Measurements from ENCODE around the gene LTBP3.

The LTBP3 gene

DNA sequence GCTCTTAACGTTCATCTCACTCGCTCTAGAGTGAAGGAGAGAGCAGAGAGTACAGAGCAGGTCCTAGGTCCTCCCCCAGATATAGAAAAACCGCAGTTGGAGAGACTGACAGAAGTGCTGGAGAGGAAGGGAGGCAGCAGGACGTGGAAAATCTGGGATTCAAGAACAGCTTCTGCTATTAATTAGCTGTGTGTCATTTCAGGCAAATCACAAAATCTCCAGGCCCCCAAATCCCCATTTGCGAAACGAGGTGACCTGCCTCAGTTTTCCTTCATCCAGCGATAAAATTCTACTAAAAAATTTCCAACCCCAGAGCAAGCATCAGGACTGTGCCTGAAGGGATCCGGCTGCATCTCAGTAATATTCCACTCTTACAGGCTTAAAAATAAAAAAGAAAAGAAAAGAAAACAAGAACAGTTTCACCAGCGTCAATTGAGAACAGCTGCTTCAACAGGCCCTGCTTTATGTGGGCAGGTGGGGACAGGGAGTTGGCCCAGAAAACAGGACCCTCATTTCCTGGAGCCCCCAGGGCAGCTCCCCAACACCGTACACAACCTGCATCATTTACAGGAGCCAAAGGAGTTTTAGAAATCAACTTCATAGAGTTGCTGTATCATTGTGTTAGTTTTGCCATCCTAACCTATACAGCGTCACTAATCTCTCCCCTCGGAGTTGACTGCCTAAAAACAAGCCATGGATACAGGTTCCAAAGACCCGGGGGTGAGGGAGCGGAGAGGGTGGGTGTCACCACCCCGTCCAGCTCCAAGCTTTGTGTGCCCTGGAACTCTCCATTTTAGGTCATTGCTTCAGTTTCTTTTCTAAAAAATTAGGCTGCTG, 61.6 kb downstream of the LTBP3 start:
- peak overlapping the region; percentile 63 for H3K4me3 ChIP-seq (ENCODE audit: low read depth, low read length)
- peaks cover 43% of the 10 kb centered on the region for H3K4me1 ChIP-seq (ENCODE audit: control insufficient read depth, insufficient read depth, low read length)
- no peaks in the 10 kb centered on the region for H3K27me3 ChIP-seq (ENCODE audit: control insufficient read depth, insufficient read depth, low read length)
- peak overlapping the region; percentile 75; the same call in 1 of the 2 replicates for H3K27ac ChIP-seq (ENCODE audit: low read depth, low read length)
- H3K9me3 ChIP-seq (ENCODE audit: control insufficient read depth, insufficient read depth, low read depth, low read length) = no peaks in the 10 kb centered on the region
- H3K36me3 ChIP-seq (ENCODE audit: control insufficient read depth, insufficient read depth, low read length) = peaks cover 23% of the 10 kb centered on the region
- H3K9ac ChIP-seq (ENCODE audit: low read length) = peak overlapping the region; percentile 85

DNA sequence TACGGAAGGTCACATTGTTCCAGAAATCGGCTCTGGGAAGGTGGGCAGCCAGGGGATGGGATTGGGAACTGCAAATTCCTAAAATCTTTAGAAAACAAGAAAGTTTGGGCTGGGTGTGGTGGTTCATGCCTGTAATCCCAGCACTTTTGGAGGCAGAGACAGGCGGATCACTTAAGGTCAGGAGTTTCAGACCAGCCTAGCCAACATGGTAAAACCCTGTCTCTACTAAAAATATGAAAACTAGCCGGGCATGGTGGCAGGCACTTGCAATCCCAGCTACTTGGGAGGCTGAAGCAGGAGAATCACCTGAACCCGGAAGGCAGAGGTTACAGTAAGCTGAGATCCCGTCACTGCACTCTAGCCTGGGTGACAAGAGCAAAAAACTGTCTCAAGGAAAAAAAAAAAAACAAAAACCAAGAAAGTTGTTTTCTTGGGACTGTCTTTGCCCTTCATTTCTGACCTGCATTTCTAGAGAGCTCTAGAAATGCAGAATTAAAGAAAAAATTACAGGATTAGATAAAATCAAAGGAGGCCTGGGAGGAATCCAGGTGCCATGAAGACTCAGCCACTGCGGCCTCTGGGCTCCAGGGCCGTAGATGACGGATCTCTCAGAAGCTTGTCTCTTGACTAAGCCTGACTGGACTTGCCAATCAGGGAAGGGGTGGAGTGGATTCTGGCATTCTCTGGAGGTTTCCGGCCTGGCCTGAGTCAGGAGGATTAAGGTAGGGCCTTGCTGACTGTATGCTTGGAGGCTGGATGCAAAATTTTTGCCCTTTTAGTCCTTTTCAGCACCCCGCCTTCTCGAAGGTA, 64.6 kb downstream of the LTBP3 start:
- Histone ChIP-seq H3K27ac (ENCODE audit: low read depth, low read length) (peak overlapping the region; percentile 33; the same call in 1 of the 2 replicates), H3K9ac (ENCODE audit: low read length) (peak overlapping the region; percentile 29), H3K36me3 (ENCODE audit: control insufficient read depth, insufficient read depth, low read length) (no peaks in the 10 kb centered on the region), H3K4me1 (ENCODE audit: control insufficient read depth, insufficient read depth, low read length) (peaks cover 71% of the 10 kb centered on the region), H3K4me3 (ENCODE audit: low read depth, low read length) (no peak overlapping the region), H3K9me3 (ENCODE audit: control insufficient read depth, insufficient read depth, low read depth, low read length) (no peaks in the 10 kb centered on the region), H3K27me3 (ENCODE audit: control insufficient read depth, insufficient read depth, low read length) (no peaks in the 10 kb centered on the region)

DNA sequence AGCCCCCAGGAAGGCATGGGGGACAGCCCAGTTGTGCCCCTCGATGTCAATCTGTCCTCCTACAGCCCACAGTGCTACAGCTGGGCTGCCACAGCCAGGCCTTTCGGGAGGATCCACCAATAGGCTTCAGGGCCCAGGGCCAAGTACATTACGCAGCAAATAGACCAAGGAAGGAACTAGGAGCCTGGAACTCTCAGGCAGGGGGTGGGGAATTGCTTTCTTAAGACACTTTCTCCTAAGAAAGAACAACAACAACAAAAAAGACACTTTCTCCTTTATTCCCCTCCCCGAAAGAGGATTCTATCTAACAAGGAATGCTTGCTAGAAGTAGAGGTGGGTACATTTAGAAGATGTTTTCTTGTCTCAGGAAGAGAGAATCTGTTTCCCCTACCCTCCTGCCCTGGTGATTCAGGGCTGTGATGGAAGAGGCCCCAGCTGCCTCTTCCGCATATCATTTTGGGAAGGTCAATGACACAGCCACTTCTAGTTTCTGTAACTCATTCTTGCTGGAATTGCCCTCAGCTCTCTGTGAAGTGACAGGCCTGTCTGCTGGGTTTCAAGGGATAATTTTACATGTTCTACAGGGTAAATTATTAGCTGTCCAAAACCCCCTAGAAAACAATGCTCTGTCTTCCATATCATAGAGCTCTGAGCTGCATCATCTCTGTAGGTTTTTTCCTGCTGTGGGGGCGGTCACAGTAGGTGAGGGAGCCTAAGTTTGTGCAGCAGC, 65.4 kb downstream of the LTBP3 start:
- Histone ChIP-seq H3K36me3 (ENCODE audit: control insufficient read depth, insufficient read depth, low read length) (no peaks in the 10 kb centered on the region), H3K4me1 (ENCODE audit: control insufficient read depth, insufficient read depth, low read length) (peaks cover 78% of the 10 kb centered on the region), H3K27me3 (ENCODE audit: control insufficient read depth, insufficient read depth, low read length) (no peaks in the 10 kb centered on the region), H3K9ac (ENCODE audit: low read length) (peak overlapping the region; percentile 63), H3K9me3 (ENCODE audit: control insufficient read depth, insufficient read depth, low read depth, low read length) (no peaks in the 10 kb centered on the region), H3K4me3 (ENCODE audit: low read depth, low read length) (no peak overlapping the region), H3K27ac (ENCODE audit: low read depth, low read length) (peak overlapping the region; percentile 3; the same call in 1 of the 2 replicates)

DNA sequence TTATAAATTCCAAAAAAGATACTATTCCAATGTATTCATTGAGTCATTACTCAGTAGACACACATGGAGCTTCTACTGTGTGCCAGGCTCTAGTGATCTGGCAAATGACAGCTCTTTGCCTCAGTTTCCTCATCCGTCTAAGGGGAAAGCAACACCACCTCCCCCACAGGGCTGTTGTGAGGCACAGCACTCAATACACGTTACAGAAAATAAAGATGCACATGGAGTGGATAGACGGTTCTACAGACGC, 65.8 kb downstream of the LTBP3 start:
- Histone ChIP-seq H3K4me3 (ENCODE audit: low read depth, low read length) (no peak overlapping the region; the same call in 1 of the 2 replicates), H3K4me1 (ENCODE audit: control insufficient read depth, insufficient read depth, low read length) (peaks cover 80% of the 10 kb centered on the region), H3K9me3 (ENCODE audit: control insufficient read depth, insufficient read depth, low read depth, low read length) (no peaks in the 10 kb centered on the region), H3K27ac (ENCODE audit: low read depth, low read length) (peak overlapping the region; percentile 3; the same call in 1 of the 2 replicates), H3K9ac (ENCODE audit: low read length) (peak overlapping the region; percentile 63), H3K36me3 (ENCODE audit: control insufficient read depth, insufficient read depth, low read length) (no peaks in the 10 kb centered on the region), H3K27me3 (ENCODE audit: control insufficient read depth, insufficient read depth, low read length) (no peaks in the 10 kb centered on the region)

DNA sequence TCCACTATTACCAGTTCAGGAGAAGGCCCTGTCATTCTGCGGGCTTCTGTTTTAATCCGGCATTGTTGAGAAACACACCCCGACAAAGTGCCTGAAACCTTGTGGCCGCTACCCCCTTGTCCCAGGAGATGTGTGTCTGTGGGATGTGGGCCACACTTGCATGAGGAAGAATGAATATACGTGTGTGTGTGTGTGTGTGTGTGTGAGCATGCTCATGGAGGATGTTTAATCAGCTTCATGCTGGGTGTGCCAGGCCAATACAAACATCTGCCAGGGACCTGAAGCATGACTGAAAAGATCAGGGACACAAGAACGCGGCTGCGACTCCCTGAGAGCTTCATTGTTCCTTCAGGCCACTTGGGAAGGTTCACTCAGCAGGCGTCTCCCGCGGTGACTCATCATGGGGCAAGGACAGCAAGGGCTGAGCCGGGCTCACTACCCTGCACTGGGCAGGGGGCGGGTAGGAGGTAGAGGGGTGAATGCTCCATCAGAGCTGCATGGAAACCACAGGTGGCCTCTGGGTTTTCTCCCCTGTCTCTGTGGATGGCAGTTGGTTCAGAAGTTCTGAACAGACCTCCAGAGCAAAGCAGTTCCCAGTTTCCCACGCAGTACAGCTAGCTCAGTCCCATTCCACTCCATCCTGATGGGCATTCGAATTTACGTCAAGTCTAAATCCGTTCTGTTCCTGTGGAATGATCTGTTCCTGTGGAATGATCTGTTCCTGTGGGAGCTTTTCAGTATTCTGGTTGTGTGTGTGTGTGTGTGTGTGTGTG, 66.4 kb downstream of the LTBP3 start:
- Histone ChIP-seq H3K4me3 (ENCODE audit: low read depth, low read length) (peak overlapping the region; percentile 25; the same call in 1 of the 2 replicates), H3K27me3 (ENCODE audit: control insufficient read depth, insufficient read depth, low read length) (no peaks in the 10 kb centered on the region), H3K36me3 (ENCODE audit: control insufficient read depth, insufficient read depth, low read length) (no peaks in the 10 kb centered on the region), H3K9ac (ENCODE audit: low read length) (peak overlapping the region; percentile 63), H3K9me3 (ENCODE audit: control insufficient read depth, insufficient read depth, low read depth, low read length) (no peaks in the 10 kb centered on the region), H3K4me1 (ENCODE audit: control insufficient read depth, insufficient read depth, low read length) (peaks cover 82% of the 10 kb centered on the region), H3K27ac (ENCODE audit: low read depth, low read length) (no peak overlapping the region; the same call in 1 of the 2 replicates)

DNA sequence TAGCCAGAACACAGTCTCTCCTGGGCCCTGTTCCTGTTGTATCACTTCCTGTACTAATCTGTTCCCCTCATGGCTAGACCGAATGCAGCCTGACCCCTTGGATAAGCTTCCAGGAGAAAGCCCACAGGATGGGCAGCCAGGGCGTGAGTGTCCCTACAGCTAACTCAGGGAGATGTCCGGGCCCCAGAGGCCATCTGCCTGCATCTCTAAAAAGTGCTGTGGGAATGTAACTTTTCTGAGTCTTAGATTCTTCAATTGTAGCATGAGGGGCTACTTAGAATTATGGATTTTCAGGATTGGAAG, 67.0 kb downstream of the LTBP3 start:
- Histone ChIP-seq H3K9ac (ENCODE audit: low read length) (peak overlapping the region; percentile 44), H3K27me3 (ENCODE audit: control insufficient read depth, insufficient read depth, low read length) (no peaks in the 10 kb centered on the region), H3K4me1 (ENCODE audit: control insufficient read depth, insufficient read depth, low read length) (peaks cover 81% of the 10 kb centered on the region), H3K36me3 (ENCODE audit: control insufficient read depth, insufficient read depth, low read length) (no peaks in the 10 kb centered on the region), H3K9me3 (ENCODE audit: control insufficient read depth, insufficient read depth, low read depth, low read length) (no peaks in the 10 kb centered on the region), H3K27ac (ENCODE audit: low read depth, low read length) (no peak overlapping the region; the same call in 1 of the 2 replicates), H3K4me3 (ENCODE audit: low read depth, low read length) (no peak overlapping the region)

DNA sequence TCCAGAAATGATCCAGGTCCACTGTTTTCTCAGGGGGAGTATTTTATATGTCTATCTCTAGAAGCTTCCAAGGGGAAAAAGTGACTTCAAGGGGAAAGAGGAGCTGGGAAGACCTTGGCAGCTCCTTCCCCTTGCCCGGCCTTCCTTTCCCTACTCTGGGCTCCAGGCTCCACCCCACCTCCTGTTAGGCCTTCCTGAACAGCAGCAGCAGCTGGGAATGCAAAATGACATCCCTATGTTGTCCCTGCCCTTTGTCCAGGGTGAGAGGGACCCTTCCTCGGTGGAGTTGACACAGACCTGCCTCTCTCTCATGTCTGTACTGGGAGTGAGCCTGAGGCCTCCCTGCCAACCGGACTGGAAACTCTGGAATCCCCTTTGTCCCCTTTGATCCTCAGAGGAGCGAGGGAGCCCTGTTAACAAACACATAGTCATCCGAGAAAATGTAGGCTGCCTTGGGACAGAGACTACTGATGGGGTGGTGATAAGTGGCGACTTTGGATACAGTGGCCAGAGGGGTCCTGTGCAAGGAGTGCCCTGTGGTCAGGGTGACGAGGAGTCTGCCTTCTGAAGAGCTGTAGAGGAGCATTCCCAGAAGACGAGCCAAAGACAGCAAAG, 68.3 kb downstream of the LTBP3 start:
- no peaks in the 10 kb centered on the region for H3K36me3 ChIP-seq (ENCODE audit: control insufficient read depth, insufficient read depth, low read length)
- H3K9ac ChIP-seq (ENCODE audit: low read length) = peak overlapping the region; percentile 93
- H3K27me3 ChIP-seq (ENCODE audit: control insufficient read depth, insufficient read depth, low read length) = no peaks in the 10 kb centered on the region
- peak overlapping the region; percentile 31; the same call in 1 of the 2 replicates for H3K4me3 ChIP-seq (ENCODE audit: low read depth, low read length)
- no peaks in the 10 kb centered on the region for H3K9me3 ChIP-seq (ENCODE audit: control insufficient read depth, insufficient read depth, low read depth, low read length)
- H3K27ac ChIP-seq (ENCODE audit: low read depth, low read length) = peak overlapping the region; percentile 83; the same call in 1 of the 2 replicates
- H3K4me1 ChIP-seq (ENCODE audit: control insufficient read depth, insufficient read depth, low read length) = peaks cover 90% of the 10 kb centered on the region

DNA sequence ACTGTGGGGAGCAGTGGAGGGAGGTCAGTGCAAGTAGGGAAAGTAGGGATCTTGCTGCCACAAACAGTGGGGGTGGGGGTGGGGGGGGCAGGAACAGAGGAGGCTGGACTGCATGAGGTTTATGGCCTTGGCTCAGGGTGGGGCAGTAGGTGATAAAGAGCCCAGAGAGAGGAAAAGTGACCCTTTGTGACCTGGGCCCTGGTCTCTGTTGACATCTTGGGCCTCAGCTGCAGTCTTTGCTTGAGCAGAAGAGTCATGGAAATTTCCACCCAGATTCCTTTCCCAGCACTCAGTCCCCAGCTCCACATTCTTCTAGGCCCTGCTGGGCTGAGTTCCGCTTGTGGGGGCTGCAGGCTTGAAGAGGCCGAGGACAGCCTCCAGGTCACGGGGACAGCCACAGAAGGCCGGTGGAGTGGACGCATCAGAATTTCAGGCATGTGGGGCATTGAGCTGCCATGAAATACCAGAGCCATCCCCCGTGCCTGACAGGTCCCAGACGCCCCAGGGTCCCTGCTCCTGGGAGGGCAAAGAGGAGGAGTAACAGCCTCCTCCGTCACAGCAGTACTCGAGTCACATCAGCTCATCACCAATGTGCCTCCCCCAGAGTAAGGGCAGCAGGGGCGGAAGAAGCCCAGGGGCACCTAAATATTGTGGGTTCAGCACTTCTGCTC, 69.0 kb downstream of the LTBP3 start:
- Histone ChIP-seq H3K4me1 (ENCODE audit: control insufficient read depth, insufficient read depth, low read length) (peaks cover 88% of the 10 kb centered on the region), H3K9ac (ENCODE audit: low read length) (peak overlapping the region; percentile 93), H3K27me3 (ENCODE audit: control insufficient read depth, insufficient read depth, low read length) (no peaks in the 10 kb centered on the region), H3K9me3 (ENCODE audit: control insufficient read depth, insufficient read depth, low read depth, low read length) (no peaks in the 10 kb centered on the region), H3K4me3 (ENCODE audit: low read depth, low read length) (peak overlapping the region; percentile 50; the same call in 1 of the 2 replicates), H3K36me3 (ENCODE audit: control insufficient read depth, insufficient read depth, low read length) (no peaks in the 10 kb centered on the region), H3K27ac (ENCODE audit: low read depth, low read length) (peak overlapping the region; percentile 94; the same call in 1 of the 2 replicates)
